Activated T-helper 1 cell treated with anti-CD3 and anti-CD28 coated beads, Interleukin-12 subunit alpha, Interleukin-12 subunit beta, Interleukin-2, Interleukin-4 antibody, amounts not matched to agents 30 ng/mL and 10 ng/mL and 1 ng/mL, durations not matched to agents 14 hours and 24 hours and 36 hours (primary cell): ENCODE data around the gene WDR1. TPM values are rescaled to one million over a fixed set of nuclear protein-coding genes. Genes with fewer than 3 reads are reported as not detected.

Source experiments
- DNase-seq: peaks from one replicate; pipeline ENCODE4 v3.0.0; 2021; ENCODE audit warnings: low spot score
- H3K27ac Mint-ChIP-seq: one replicate; pipeline ENCODE4 v1.8.0; 2021; ENCODE audit warnings: mild to moderate bottlenecking, mixed read lengths
- H3K27me3 Mint-ChIP-seq: one replicate; pipeline ENCODE4 v1.8.0; 2022; ENCODE audit warnings: mild to moderate bottlenecking, moderate library complexity, mixed read lengths; ENCODE audit not compliant: insufficient read depth
- H3K36me3 Mint-ChIP-seq: one replicate; pipeline ENCODE4 v1.8.0; 2021; ENCODE audit warnings: low read depth, mixed read lengths
- H3K4me1 Mint-ChIP-seq: one replicate; pipeline ENCODE4 v1.8.0; 2021; ENCODE audit warnings: low read depth, mixed read lengths
- H3K4me3 Mint-ChIP-seq: one replicate; pipeline ENCODE4 v1.8.0; 2021; ENCODE audit warnings: mild to moderate bottlenecking, moderate library complexity, mixed read lengths
- H3K9me3 Mint-ChIP-seq: one replicate; pipeline ENCODE4 v1.8.0; 2021; ENCODE audit warnings: mixed read lengths
- intact Hi-C: fragments of 100-400 bp; cut with micrococcal nuclease; formaldehyde crosslinking; loops from one replicate; pipeline ENCODE4 v1.15.1; 2024
- total RNA-seq: library from RNA; stranded (reverse); gene quantifications from 2 replicates; pipeline ENCODE4 v1.2.3, GENCODE V29; 2022

WDR1 gene
- total RNA-seq, 1 donor from 2014 or later, result 453 TPM

- no peaks in the 10 kb centered on the region for H3K36me3 Mint-ChIP-seq
- H3K4me1 Mint-ChIP-seq, result peaks cover 7% of the 10 kb centered on the region
- intact Hi-C loops, result no loop called here
- no peak for DNase-seq
- peaks cover 10% of the 10 kb centered on the region for H3K27me3 Mint-ChIP-seq
- H3K4me3 Mint-ChIP-seq, result no peak overlapping the region
- H3K9me3 Mint-ChIP-seq, result no peaks in the 10 kb centered on the region
- no peak overlapping the region for H3K27ac Mint-ChIP-seq
Observed at GRCh38 chr4:10153161-10153560, 36.6 kb upstream of the WDR1 start.

GRCh38 chr4:10151182-10151581, 34.6 kb upstream of the WDR1 start:
- H3K9me3 Mint-ChIP-seq, result no peaks in the 10 kb centered on the region
- H3K36me3 Mint-ChIP-seq, result no peaks in the 10 kb centered on the region
- peaks cover 10% of the 10 kb centered on the region for H3K27me3 Mint-ChIP-seq
- no peak overlapping the region for H3K4me3 Mint-ChIP-seq
- H3K27ac Mint-ChIP-seq, result no peak overlapping the region
- intact Hi-C loops, result no loop called here
- DNase-seq, result no peak
- H3K4me1 Mint-ChIP-seq, result no peaks in the 10 kb centered on the region

- intact Hi-C loops, result no loop called here
- peaks cover 8% of the 10 kb centered on the region for H3K27me3 Mint-ChIP-seq
- H3K4me1 Mint-ChIP-seq, result no peaks in the 10 kb centered on the region
- no peaks in the 10 kb centered on the region for H3K9me3 Mint-ChIP-seq
- no peak for DNase-seq
- no peak overlapping the region for H3K4me3 Mint-ChIP-seq
- no peak overlapping the region for H3K27ac Mint-ChIP-seq
- H3K36me3 Mint-ChIP-seq, result no peaks in the 10 kb centered on the region
Observed at GRCh38 chr4:10144966-10145365, 28.4 kb upstream of the WDR1 start.

- DNase-seq, result no peak
- Mint-ChIP-seq H3K27me3 (peaks cover 8% of the 10 kb centered on the region), H3K4me1 (no peaks in the 10 kb centered on the region), H3K36me3 (no peaks in the 10 kb centered on the region), H3K27ac (no peak overlapping the region), H3K4me3 (no peak overlapping the region), H3K9me3 (no peaks in the 10 kb centered on the region)
- intact Hi-C loops, result no loop called here
Observed at GRCh38 chr4:10144479-10144878, 27.9 kb upstream of the WDR1 start.

GRCh38 chr4:10143171-10143570, 26.6 kb upstream of the WDR1 start:
- Mint-ChIP-seq H3K4me1 (no peaks in the 10 kb centered on the region), H3K36me3 (no peaks in the 10 kb centered on the region), H3K9me3 (no peaks in the 10 kb centered on the region), H3K27ac (no peak overlapping the region), H3K4me3 (no peak overlapping the region), H3K27me3 (peaks cover 8% of the 10 kb centered on the region)
- no peak for DNase-seq
- intact Hi-C loops, result no loop called here

GRCh38 chr4:10140866-10141759, 24.5 kb upstream of the WDR1 start:
- H3K36me3 Mint-ChIP-seq, result peaks cover 2% of the 10 kb centered on the region
- no peak overlapping the region for H3K4me3 Mint-ChIP-seq
- DNase-seq, result no peak

GRCh38 chr4:10139518-10139917, 22.9 kb upstream of the WDR1 start:
- no peaks in the 10 kb centered on the region for H3K9me3 Mint-ChIP-seq
- peaks cover 2% of the 10 kb centered on the region for H3K27me3 Mint-ChIP-seq
- H3K27ac Mint-ChIP-seq, result no peak overlapping the region
- intact Hi-C loops, result no loop called here
- no peak overlapping the region for H3K4me3 Mint-ChIP-seq
- H3K4me1 Mint-ChIP-seq, result no peaks in the 10 kb centered on the region
- H3K36me3 Mint-ChIP-seq, result peaks cover 2% of the 10 kb centered on the region
- no peak for DNase-seq

More at GRCh38 chr4:10140866-10141759, 24.5 kb upstream of the WDR1 start:
- peaks cover 8% of the 10 kb centered on the region for H3K27me3 Mint-ChIP-seq
- intact Hi-C loops, result no loop called here
- no peaks in the 10 kb centered on the region for H3K9me3 Mint-ChIP-seq
- H3K27ac Mint-ChIP-seq, result no peak overlapping the region
- H3K4me1 Mint-ChIP-seq, result no peaks in the 10 kb centered on the region

- Mint-ChIP-seq H3K36me3 (peaks cover 2% of the 10 kb centered on the region), H3K27me3 (no peaks in the 10 kb centered on the region), H3K4me1 (no peaks in the 10 kb centered on the region), H3K9me3 (no peaks in the 10 kb centered on the region), H3K4me3 (no peak overlapping the region), H3K27ac (no peak overlapping the region)
- no peak for DNase-seq
- intact Hi-C loops, result no loop called here
Observed at GRCh38 chr4:10135260-10135659, 18.7 kb upstream of the WDR1 start.

- no peaks in the 10 kb centered on the region for H3K9me3 Mint-ChIP-seq
- H3K27ac Mint-ChIP-seq, result no peak overlapping the region
- DNase-seq, result no peak
- intact Hi-C loops, result no loop called here
- no peak overlapping the region for H3K4me3 Mint-ChIP-seq
- H3K4me1 Mint-ChIP-seq, result peaks cover 7% of the 10 kb centered on the region
- peaks cover 2% of the 10 kb centered on the region for H3K36me3 Mint-ChIP-seq
- H3K27me3 Mint-ChIP-seq, result peaks cover 3% of the 10 kb centered on the region
Observed at GRCh38 chr4:10134141-10134540, 17.5 kb upstream of the WDR1 start.

- H3K27ac Mint-ChIP-seq, result no peak overlapping the region
- peaks cover 7% of the 10 kb centered on the region for H3K4me1 Mint-ChIP-seq
- H3K27me3 Mint-ChIP-seq, result peaks cover 3% of the 10 kb centered on the region
- intact Hi-C loops, result no loop called here
- H3K4me3 Mint-ChIP-seq, result no peak overlapping the region
- H3K9me3 Mint-ChIP-seq, result no peaks in the 10 kb centered on the region
- no peaks in the 10 kb centered on the region for H3K36me3 Mint-ChIP-seq
- no peak for DNase-seq
Observed at GRCh38 chr4:10131202-10131601, 14.6 kb upstream of the WDR1 start.

- H3K27ac Mint-ChIP-seq, result no peak overlapping the region
- intact Hi-C loops, result no loop called here
- no peak overlapping the region for H3K4me3 Mint-ChIP-seq
- no peaks in the 10 kb centered on the region for H3K9me3 Mint-ChIP-seq
- H3K27me3 Mint-ChIP-seq, result peaks cover 3% of the 10 kb centered on the region
- DNase-seq, result no peak
- H3K4me1 Mint-ChIP-seq, result peaks cover 7% of the 10 kb centered on the region
- peaks cover 1% of the 10 kb centered on the region for H3K36me3 Mint-ChIP-seq
Observed at GRCh38 chr4:10130178-10130888, 13.7 kb upstream of the WDR1 start.

- no peak overlapping the region for H3K4me3 Mint-ChIP-seq
- peaks cover 13% of the 10 kb centered on the region for H3K4me1 Mint-ChIP-seq
- no peaks in the 10 kb centered on the region for H3K9me3 Mint-ChIP-seq
Observed at GRCh38 chr4:10129196-10130177, 12.9 kb upstream of the WDR1 start.

More at GRCh38 chr4:10129196-10130177, 12.9 kb upstream of the WDR1 start:
- H3K27ac Mint-ChIP-seq, result no peak overlapping the region
- peaks cover 1% of the 10 kb centered on the region for H3K36me3 Mint-ChIP-seq
- intact Hi-C loops, result no loop called here
- peaks cover 3% of the 10 kb centered on the region for H3K27me3 Mint-ChIP-seq
- no peak for DNase-seq
